ENCODE results near the gene SLAIN2.

SLAIN2 gene

GRCh38 chr4:48369771-48370170, 28.4 kb downstream of the SLAIN2 start:
- no peak for DNase-seq (ENCODE audit: low read depth, low spot score)

DNA sequence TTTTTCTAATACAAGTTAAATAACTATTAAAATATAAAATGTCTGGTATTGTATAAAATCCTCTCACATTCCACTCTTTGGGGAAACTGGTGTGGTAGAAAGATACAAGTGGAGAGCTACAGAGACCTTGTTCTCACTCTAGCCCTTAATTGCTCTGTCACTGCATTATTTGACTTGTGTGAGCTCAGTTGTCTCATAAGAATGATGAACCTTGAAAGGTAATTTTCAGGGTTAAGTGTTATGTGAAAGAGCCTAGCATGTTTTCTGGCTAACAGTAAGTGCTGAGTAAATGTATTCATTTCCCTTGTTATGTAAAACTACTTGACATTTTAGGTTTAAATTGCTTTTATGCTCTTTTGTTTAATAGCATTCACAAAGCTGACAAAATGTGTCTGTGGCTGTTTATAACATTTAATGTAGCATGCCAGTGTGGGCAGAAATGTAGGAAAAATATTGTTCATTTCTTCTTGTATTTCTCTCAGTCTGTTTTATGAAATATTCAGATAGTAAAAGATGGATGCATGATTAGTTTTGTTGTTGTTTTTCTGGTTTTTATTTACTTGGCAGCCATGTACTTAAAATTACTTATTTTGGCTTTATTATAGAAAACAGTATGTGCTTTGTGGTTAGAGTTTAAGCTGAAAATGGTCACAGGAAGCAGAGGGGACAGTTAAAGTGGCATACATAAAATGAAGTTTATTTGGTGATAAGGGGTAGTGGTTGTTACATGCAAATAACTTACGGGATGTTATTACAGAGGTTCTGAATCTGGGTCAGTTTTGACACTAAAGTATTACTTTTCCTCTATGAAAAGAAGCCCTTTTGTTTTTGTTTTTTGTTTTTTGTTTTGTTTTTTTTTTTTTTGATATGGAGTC, 29.2 kb downstream of the SLAIN2 start:
- DNase-seq (ENCODE audit: low read depth, low spot score): no peak

GRCh38 chr4:48372272-48372671, 30.9 kb downstream of the SLAIN2 start:
- DNase-seq (ENCODE audit: low read depth, low spot score): no peak

DNA sequence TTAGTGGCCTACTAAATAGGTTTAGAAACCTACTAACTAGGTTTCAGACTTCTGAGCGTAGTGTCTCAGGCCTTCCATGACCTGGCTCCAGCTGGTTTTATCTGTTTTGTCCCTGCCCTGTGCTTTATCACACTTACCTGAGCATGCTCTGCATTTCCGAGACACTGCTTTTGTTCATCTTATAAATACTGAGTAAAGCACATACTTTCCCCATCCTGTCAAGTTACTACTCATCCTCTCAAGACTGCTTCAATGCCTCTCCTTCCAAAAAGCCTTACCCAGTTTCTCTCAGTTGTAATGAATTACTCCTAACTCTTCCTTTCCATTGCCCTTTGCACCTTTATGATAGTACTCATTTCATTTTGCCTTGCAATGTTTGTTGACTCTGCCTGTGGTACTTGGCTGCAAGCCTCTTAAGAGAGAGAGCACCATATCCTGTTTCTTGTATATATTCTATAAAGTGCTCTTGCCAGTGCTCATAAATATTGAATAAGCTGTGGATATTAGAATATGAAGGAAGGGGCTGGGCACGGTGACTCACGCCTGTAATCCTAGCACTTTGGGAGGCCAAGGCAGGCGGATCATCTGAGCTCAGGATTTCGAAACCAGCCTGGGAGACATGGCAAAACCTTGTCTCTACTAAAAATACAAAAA, 34.4 kb downstream of the SLAIN2 start:
- peak; percentile 53 for DNase-seq (ENCODE audit: low read depth, low spot score)

GRCh38 chr4:48379587-48380180, 38.4 kb downstream of the SLAIN2 start:
- no peak for DNase-seq (ENCODE audit: low read depth, low spot score)

GRCh38 chr4:48380583-48381167, 39.3 kb downstream of the SLAIN2 start:
- DNase-seq (ENCODE audit: low read depth, low spot score): no peak

GRCh38 chr4:48388525-48389154, 47.3 kb downstream of the SLAIN2 start:
- DNase-seq (ENCODE audit: low read depth, low spot score): no peak

- DNase-seq (ENCODE audit: low read depth, low spot score): no peak
Observed at GRCh38 chr4:48396043-48396442, 54.7 kb downstream of the SLAIN2 start.

DNA sequence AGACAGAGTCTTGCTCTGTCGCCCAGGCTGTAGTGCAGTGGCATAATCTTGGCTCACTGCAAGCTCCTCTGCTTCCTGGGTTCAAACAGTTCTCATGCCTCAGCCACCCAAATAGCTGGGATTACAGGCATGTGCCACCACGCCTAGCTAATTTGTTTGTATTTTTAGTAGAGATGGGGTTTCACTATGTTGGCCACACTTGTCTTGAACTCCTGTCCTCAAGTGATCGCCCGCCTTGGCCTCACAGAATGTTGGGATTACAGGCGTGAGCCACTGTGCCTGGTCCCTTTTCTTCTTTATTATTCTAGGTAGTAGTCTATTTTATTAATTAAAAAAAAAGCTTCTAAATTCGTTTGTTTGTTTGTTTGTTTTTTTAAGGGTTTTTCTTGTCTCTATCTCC, 59.1 kb downstream of the SLAIN2 start:
- DNase-seq (ENCODE audit: low read depth, low spot score): no peak

DNA sequence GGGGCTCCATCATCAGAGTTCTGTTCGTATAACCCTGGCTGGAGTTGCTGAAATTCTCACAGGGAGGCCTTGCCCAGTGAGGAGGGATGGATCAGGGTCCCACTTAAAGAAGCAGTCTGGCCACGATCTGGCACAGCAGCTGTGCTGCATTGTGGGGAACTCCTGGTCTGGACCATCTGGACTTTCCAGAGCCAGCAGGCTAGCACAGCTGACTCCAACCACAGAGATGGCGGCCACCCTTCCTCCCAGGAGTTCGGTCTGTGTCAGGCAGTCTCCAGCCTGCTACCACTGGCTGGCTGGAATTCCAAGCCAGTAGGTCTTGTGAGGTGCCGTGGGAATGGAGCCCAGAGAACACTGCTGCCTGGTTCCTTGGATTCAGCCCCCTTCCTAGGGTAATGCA, 62.0 kb downstream of the SLAIN2 start:
- no peak for DNase-seq (ENCODE audit: low read depth, low spot score)

DNA sequence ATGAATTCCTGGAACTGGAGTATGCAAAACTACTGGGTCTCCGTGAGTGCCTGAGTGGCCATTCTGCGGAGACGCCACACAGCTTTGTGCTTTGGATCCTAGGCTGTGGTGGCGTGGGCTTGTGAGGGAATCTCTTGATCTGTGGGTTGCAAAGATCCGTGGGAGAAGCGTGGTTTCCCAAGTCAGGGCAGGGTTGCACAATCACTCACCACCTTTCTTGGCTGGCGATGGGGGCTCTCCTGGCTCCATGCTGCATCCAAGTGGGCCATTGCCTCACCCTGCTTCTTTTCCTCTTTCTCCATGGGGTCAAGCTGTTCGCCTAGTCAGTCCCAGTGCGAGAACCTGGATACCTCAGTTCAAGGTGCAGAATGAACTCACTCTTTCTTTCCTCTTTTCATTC, 62.5 kb downstream of the SLAIN2 start:
- no peak for DNase-seq (ENCODE audit: low read depth, low spot score)

DNA sequence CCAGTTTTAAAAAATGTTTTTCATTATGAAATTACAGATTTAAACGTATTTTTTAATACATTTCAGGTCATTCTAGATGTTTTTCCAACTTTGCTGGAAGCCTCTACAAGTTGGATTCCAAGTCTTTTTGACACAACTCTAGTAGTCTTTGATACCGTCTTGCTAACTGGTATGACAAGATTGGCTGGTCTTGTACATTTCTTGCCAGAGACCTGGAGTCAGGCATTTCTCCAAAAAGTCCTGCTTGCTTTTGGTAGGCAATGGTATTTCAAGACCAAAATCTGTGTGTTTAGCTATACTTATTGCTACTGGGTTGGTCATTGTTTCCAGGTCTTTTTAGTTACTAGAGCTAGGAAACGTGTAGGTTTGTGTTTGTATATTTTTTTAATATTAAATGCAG, 64.6 kb downstream of the SLAIN2 start:
- DNase-seq (ENCODE audit: low read depth, low spot score): no peak

DNA sequence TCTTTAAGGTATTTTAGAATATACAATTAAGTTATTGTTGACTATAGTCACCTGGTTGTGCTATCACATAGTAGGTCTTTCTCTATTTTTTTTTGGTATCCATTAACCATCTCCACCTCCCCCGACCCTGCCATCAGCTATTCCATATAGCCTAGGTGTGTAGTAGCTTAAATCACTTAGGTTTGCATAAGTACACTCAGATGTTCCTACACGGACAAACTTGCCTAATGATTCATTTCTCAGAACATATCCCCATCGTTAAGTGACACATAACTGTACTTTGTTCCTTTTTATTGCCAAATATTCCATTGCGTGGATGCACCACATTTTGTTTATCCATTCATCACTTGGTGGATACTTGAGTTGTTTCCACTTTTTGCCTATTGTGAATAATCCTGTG, 67.9 kb downstream of the SLAIN2 start:
- no peak for DNase-seq (ENCODE audit: low read depth, low spot score)

- no peak for DNase-seq (ENCODE audit: low read depth, low spot score)
Observed at GRCh38 chr4:48410812-48411211, 69.5 kb downstream of the SLAIN2 start.

DNA sequence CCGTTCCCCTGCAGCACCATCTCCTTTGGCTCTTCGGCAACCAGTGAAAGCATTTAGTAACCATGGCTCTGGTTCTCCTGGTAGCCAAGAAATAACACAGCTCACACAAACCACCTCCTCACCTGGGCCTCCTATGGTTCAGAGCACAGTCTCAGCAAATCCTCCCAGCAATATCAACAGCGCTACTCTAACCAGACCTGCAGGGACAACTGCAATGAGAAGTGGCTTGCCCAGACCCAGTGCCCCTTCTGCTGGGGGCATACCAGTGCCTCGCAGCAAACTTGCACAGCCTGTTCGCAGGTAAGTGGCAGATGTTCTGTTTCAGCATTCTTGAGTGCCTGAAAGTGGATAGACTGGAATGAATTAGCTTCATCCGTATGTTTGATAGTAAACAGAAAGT, 78.8 kb downstream of the SLAIN2 start:
- no peak for DNase-seq (ENCODE audit: low read depth, low spot score)

GRCh38 chr4:48421101-48421500, 79.8 kb downstream of the SLAIN2 start:
- no peak for DNase-seq (ENCODE audit: low read depth, low spot score)

- no peak for DNase-seq (ENCODE audit: low read depth, low spot score)
Observed at GRCh38 chr4:48428926-48429325, 87.6 kb downstream of the SLAIN2 start.

- DNase-seq (ENCODE audit: low read depth, low spot score): no peak
Observed at GRCh38 chr4:48429709-48430474, 88.6 kb downstream of the SLAIN2 start.

- no peak for DNase-seq (ENCODE audit: low read depth, low spot score)
Observed at GRCh38 chr4:48431401-48431800, 90.1 kb downstream of the SLAIN2 start.

- no peak for DNase-seq (ENCODE audit: low read depth, low spot score)
Observed at GRCh38 chr4:48432017-48432416, 90.7 kb downstream of the SLAIN2 start.

DNA sequence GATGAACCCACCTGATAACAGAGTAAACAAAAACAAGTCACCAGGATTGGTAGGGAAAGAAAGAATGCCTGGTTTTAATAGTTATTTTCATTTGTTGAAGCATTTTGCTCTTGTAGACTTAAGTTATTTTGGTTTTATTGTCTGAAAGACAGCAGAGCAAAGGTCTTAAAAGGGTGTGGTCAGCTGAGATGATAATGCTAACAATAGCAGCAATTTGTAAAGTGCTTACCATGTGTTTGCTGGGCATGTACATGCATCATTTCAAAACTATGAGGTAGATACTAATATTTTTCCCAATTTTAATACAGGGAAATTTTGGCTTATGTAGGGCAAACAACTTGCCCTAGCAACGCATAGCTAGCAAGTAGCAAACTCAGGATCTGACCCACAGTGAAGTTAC, 95.0 kb downstream of the SLAIN2 start:
- DNase-seq (ENCODE audit: low read depth, low spot score): no peak
